OCI-LY3 (cell line): ENCODE measurements around the gene KRTAP9-2.
"Not testable (repeated sequence)": the region's sequence is repeated elsewhere in the genome, so short reads cannot be mapped to it uniquely, and the experiment has no call there.

Experiments used
- H2AFZ ChIP-seq: fragments of 200-600, 300-600 bp; shearing (Covaris generic); 2 replicates; pipeline ENCODE4 v1.6.0; 2014; ENCODE audit warnings: antibody characterized with exemption, low read depth, low read length
- H3K27ac ChIP-seq: fragments of 200-600, 300-600 bp; sonication (generic); 2 replicates; pipeline ENCODE4 v1.5.1; 2014; ENCODE audit warnings: mild to moderate bottlenecking, low read length, moderate library complexity, mixed read lengths
- H3K27me3 ChIP-seq: fragments of 200-600, 300-600 bp; sonication (generic); 2 replicates; pipeline ENCODE4 v1.6.1; 2014; ENCODE audit warnings: low read depth, low read length, mixed read lengths
- H3K36me3 ChIP-seq: fragments of 200-600, 300-600 bp; sonication (generic); replicated peaks from 2 replicates; pipeline ENCODE3; 2014; ENCODE audit warnings: low read depth, low read length, mixed read lengths
- H3K4me1 ChIP-seq: fragments of 300-600, 200-600 bp; sonication (generic); 2 replicates; pipeline ENCODE4 v1.6.1; 2014; ENCODE audit warnings: low read length, mixed read lengths
- H3K4me2 ChIP-seq: fragments of 200-600, 300-600 bp; sonication (generic); 2 replicates; pipeline ENCODE4 v1.6.1; 2014; ENCODE audit warnings: low read length, mixed read lengths
- H3K4me3 ChIP-seq: fragments of 300-600, 200-600 bp; sonication (generic); 2 replicates; pipeline ENCODE4 v1.5.1; 2014; ENCODE audit warnings: antibody characterized with exemption, mild to moderate bottlenecking, low read length, moderate library complexity
- H3K79me2 ChIP-seq: fragments of 300-600, 200-600 bp; shearing (Covaris generic); 2 replicates; pipeline ENCODE4 v1.6.1; 2014; ENCODE audit warnings: mild to moderate bottlenecking, low read length, mixed read lengths
- H3K9ac ChIP-seq: fragments of 300-600, 200-600 bp; shearing (Covaris generic); 2 replicates; pipeline ENCODE4 v1.6.0; 2014; ENCODE audit warnings: mild to moderate bottlenecking, low read length, moderate library complexity
- H3K9me3 ChIP-seq: fragments of 200-600, 300-600 bp; shearing (Covaris generic); 2 replicates; pipeline ENCODE4 v1.6.1; 2014; ENCODE audit warnings: low read length, mixed read lengths; ENCODE audit not compliant: insufficient read depth
- H4K20me1 ChIP-seq: fragments of 200-600, 300-600 bp; sonication (generic); 2 replicates; pipeline ENCODE4 v1.6.1; 2016; ENCODE audit warnings: low read length, mixed read lengths; ENCODE audit not compliant: insufficient read depth
- CTCF ChIP-seq: fragments of 200-600, 300-600 bp; sonication (generic); IDR thresholded peaks from 2 replicates; pipeline ENCODE4 v1.5.1; 2014; ENCODE audit warnings: antibody characterized with exemption, low read length, low read depth
- EZH2phosphoT487 ChIP-seq: fragments of 200-600 bp; shearing (Covaris generic); IDR thresholded peaks from 2 replicates; pipeline ENCODE4 v1.6.1; 2018; ENCODE audit warnings: antibody characterized with exemption, mixed run types, low read depth

Gene KRTAP9-2

GRCh38 chr17:41230094-41230493 is 3.6 kb downstream of the KRTAP9-2 start:
- peaks cover 41% of the 10 kb centered on the region for H3K27me3 ChIP-seq
- no peaks in the 10 kb centered on the region for H3K36me3 ChIP-seq
- no peak overlapping the region for H2AFZ ChIP-seq
- no peaks in the 10 kb centered on the region for H3K4me1 ChIP-seq
- no peaks in the 10 kb centered on the region for H4K20me1 ChIP-seq
- no peak overlapping the region for H3K4me2 ChIP-seq
- TF ChIP-seq CTCF (no peak), EZH2phosphoT487 (no peak)
- no peak overlapping the region for H3K9ac ChIP-seq
- H3K79me2 ChIP-seq, result no peaks in the 10 kb centered on the region
- no peaks in the 10 kb centered on the region for H3K9me3 ChIP-seq
- no peak overlapping the region for H3K4me3 ChIP-seq
- no peak overlapping the region for H3K27ac ChIP-seq

- no peaks in the 10 kb centered on the region for H4K20me1 ChIP-seq
- TF ChIP-seq EZH2phosphoT487 (no peak), CTCF (no peak)
- H3K4me1 ChIP-seq, result no peaks in the 10 kb centered on the region
- no peak overlapping the region for H3K4me3 ChIP-seq
- no peaks in the 10 kb centered on the region for H3K9me3 ChIP-seq
- no peaks in the 10 kb centered on the region for H3K36me3 ChIP-seq
- no peak overlapping the region for H3K27ac ChIP-seq
- no peak overlapping the region for H2AFZ ChIP-seq
- H3K79me2 ChIP-seq, result no peaks in the 10 kb centered on the region
- peaks cover 37% of the 10 kb centered on the region for H3K27me3 ChIP-seq
- H3K9ac ChIP-seq, result no peak overlapping the region
- H3K4me2 ChIP-seq, result no peak overlapping the region
Observed at GRCh38 chr17:41231731-41232130, 5.3 kb downstream of the KRTAP9-2 start.

- H3K36me3 ChIP-seq, H3K27ac ChIP-seq, H3K4me3 ChIP-seq, H4K20me1 ChIP-seq, H3K79me2 ChIP-seq, H2AFZ ChIP-seq, H3K9ac ChIP-seq, H3K4me2 ChIP-seq, H3K9me3 ChIP-seq, H3K4me1 ChIP-seq: not testable (repeated sequence)
- H3K27me3 ChIP-seq, result peaks cover 40% of the 10 kb centered on the region
Observed at GRCh38 chr17:41232399-41233105, 6.1 kb downstream of the KRTAP9-2 start, which contains the start of gene KRTAP9-3. Gene KRTAP9-3, plus strand, starts transcription at chr17:41232449. Its CDS starts 53 bp downstream, at chr17:41232502.

- H3K36me3 ChIP-seq, H3K9me3 ChIP-seq, H3K4me1 ChIP-seq, H3K9ac ChIP-seq, H2AFZ ChIP-seq, H3K79me2 ChIP-seq, H3K4me3 ChIP-seq, H3K4me2 ChIP-seq, H3K27ac ChIP-seq, H4K20me1 ChIP-seq: not testable (repeated sequence)
- peaks cover 21% of the 10 kb centered on the region for H3K27me3 ChIP-seq
Observed at GRCh38 chr17:41237116-41237515, 10.7 kb downstream of the KRTAP9-2 start.

GRCh38 chr17:41237949-41238437 is 11.5 kb downstream of the KRTAP9-2 start, which contains the start of gene KRTAP9-8:
Gene KRTAP9-8, plus strand, starts transcription at chr17:41237999. Its CDS starts 53 bp downstream, at chr17:41238052.
- H3K36me3 ChIP-seq, H3K27ac ChIP-seq, H3K4me1 ChIP-seq, H3K4me3 ChIP-seq, H4K20me1 ChIP-seq, H3K79me2 ChIP-seq, H3K4me2 ChIP-seq, H3K9me3 ChIP-seq, H3K9ac ChIP-seq, H2AFZ ChIP-seq: not testable (repeated sequence)
- peaks cover 18% of the 10 kb centered on the region for H3K27me3 ChIP-seq

- not testable (repeated sequence) for H4K20me1 ChIP-seq, H3K27ac ChIP-seq, H2AFZ ChIP-seq, H3K4me1 ChIP-seq, H3K36me3 ChIP-seq, H3K4me2 ChIP-seq, H3K9me3 ChIP-seq, H3K79me2 ChIP-seq, H3K27me3 ChIP-seq, H3K4me3 ChIP-seq, H3K9ac ChIP-seq
Observed at GRCh38 chr17:41246995-41247787, 20.7 kb downstream of the KRTAP9-2 start.

- H2AFZ ChIP-seq, H3K9me3 ChIP-seq, H3K4me3 ChIP-seq, H3K27ac ChIP-seq, H4K20me1 ChIP-seq, H3K79me2 ChIP-seq, H3K9ac ChIP-seq, H3K4me1 ChIP-seq, H3K36me3 ChIP-seq, H3K4me2 ChIP-seq: not testable (repeated sequence)
- H3K27me3 ChIP-seq, result peaks cover 16% of the 10 kb centered on the region; the same call in 1 of the 2 replicates
Observed at GRCh38 chr17:41249637-41250240, 23.3 kb downstream of the KRTAP9-2 start, which contains the start of gene KRTAP9-4. Gene KRTAP9-4, plus strand, starts transcription at chr17:41249687. Its CDS starts 34 bp downstream, at chr17:41249721.
